Activated CD4-positive, alpha-beta T cell treated with anti-CD3 and anti-CD28 coated beads, Interleukin-2, Interleukin-4, amounts not matched to agents 100 ng/mL and 50 ng/mL, durations not matched to agents 16 hours and 8 hours (primary cell): ENCODE results near the gene PRPF19.

Experiments used
- DNase-seq: peaks from one replicate; pipeline ENCODE4 v3.0.0-alpha.2; 2020; ENCODE audit warnings: low spot score

Gene PRPF19

DNA sequence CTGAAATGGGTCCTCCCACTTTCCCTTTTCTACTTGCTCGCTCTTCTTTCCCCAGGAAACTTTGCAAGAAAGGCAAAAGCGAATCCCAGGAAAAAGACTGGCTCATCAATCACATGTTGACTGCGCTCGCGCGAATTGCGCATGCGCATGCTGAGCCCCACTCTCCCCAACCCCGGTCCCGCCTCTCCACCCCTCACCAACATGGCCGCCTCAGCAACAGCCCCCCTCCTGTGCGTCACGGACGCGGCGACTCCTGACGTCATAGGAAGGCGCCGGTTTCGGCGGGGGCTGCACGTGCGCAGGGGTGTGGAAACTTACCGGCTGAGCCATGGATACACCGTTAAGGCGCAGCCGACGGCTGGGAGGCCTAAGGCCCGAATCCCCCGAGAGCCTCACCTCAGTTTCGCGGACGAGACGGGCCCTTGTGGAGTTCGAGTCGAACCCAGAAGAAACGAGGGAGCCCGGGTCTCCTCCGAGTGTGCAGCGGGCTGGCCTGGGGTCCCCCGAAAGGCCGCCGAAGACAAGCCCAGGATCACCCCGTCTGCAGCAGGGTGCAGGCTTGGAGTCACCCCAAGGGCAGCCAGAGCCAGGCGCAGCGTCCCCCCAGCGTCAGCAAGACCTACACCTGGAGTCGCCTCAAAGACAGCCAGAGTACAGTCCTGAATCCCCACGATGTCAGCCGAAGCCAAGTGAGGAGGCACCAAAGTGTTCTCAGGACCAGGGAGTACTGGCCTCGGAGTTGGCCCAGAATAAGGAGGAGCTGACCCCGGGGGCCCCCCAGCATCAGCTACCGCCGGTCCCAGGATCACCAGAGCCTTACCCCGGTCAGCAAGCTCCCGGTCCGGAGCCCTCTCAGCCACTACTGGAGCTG is 64.4 kb downstream of the PRPF19 start, which contains the start of gene CCDC86:
CCDC86 (plus strand) TSS at position 317 of the 871 bp plus-strand sequence; CDS start at position 329, 12 bp downstream.
- peak; percentile 98 for DNase-seq
